ENCODE data around the gene GCH1. TPM values are rescaled to one million over a fixed set of nuclear protein-coding genes. Genes with fewer than 3 reads are reported as not detected.

GCH1 gene
- polyA plus RNA-seq, 3 donors: 55.3 to 68.6 (median 63.3) TPM

- H3K36me3 ChIP-seq (replicated peaks in 1 of 2; ENCODE audit: control insufficient read depth in 1 of 2, insufficient read depth in 2 of 2, low read length in 2 of 2): peaks cover 10 to 29% of the 10 kb centered on the region in 2 donors
- H3K4me3 Mint-ChIP-seq: no peak overlapping the region
- no peaks in the 10 kb centered on the region for H3K27me3 ChIP-seq (ENCODE audit: control insufficient read depth in 2 of 2, insufficient read depth in 2 of 2, low read length in 2 of 2)
- no peaks in the 10 kb centered on the region for H3K9me3 ChIP-seq (replicated peaks in 1 of 2; ENCODE audit: control insufficient read depth in 1 of 2, insufficient read depth in 1 of 2, low read length in 2 of 2)
- no peaks in the 10 kb centered on the region for H3K27me3 Mint-ChIP-seq (ENCODE audit: low read depth in 3 of 3)
- no peak overlapping the region for H2AFZ ChIP-seq (ENCODE audit: insufficient read depth, low read depth, low read length, poor library complexity, severe bottlenecking)
- no peak overlapping the region for H3K4me2 ChIP-seq (replicated peaks; ENCODE audit: extremely low read depth, low read length, poor library complexity, severe bottlenecking)
- peaks cover 21% of the 10 kb centered on the region for H3K79me2 ChIP-seq (ENCODE audit: insufficient read depth, low read length)
- H3K27ac Mint-ChIP-seq: no peak overlapping the region
- TF ChIP-seq CTCF (IDR thresholded peaks at IDR 0.05): no peak
- no peak overlapping the region for H3K4me3 ChIP-seq (replicated peaks in 1 of 3; ENCODE audit: low read depth in 2 of 3, low read length in 3 of 3)
- no peaks in the 10 kb centered on the region for H3K9me3 Mint-ChIP-seq
- H3K4me1 Mint-ChIP-seq: peaks cover 28% of the 10 kb centered on the region
- intact Hi-C loops (cut with micrococcal nuclease): no loop called here
- WGBS (ENCODE audit: insufficient coverage): 100% methylated on average over 3 of the region's 3 CpGs
- no peak overlapping the region for H3K9ac ChIP-seq (ENCODE audit: insufficient read depth, low read length, poor library complexity, severe bottlenecking)
- peaks cover 87% of the 10 kb centered on the region for H4K20me1 ChIP-seq (ENCODE audit: insufficient read depth, low read length)
- no peak for DNase-seq
- H3K27ac ChIP-seq (ENCODE audit: low read depth in 1 of 2, low read length in 2 of 2): no peak overlapping the region
- peaks cover 23 to 28% of the 10 kb centered on the region in 2 donors for H3K36me3 Mint-ChIP-seq
- H3K4me1 ChIP-seq (ENCODE audit: control insufficient read depth in 1 of 2, insufficient read depth in 2 of 2, low read length in 2 of 2): no peaks in the 10 kb centered on the region
Measured at GRCh38 chr14:54867011-54867410, 35.6 kb downstream of the GCH1 start.

GRCh38 chr14:54866588-54866987 lies 36.0 kb downstream of the GCH1 start:
- no peak overlapping the region for H3K4me3 ChIP-seq (replicated peaks in 1 of 3; ENCODE audit: low read depth in 2 of 3, low read length in 3 of 3)
- no peaks in the 10 kb centered on the region for H3K27me3 ChIP-seq (ENCODE audit: control insufficient read depth in 2 of 2, insufficient read depth in 2 of 2, low read length in 2 of 2)
- H3K9ac ChIP-seq (ENCODE audit: insufficient read depth, low read length, poor library complexity, severe bottlenecking): no peak overlapping the region
- TF ChIP-seq CTCF (IDR thresholded peaks at IDR 0.05): no peak
- intact Hi-C loops (cut with micrococcal nuclease): no loop called here
- WGBS (ENCODE audit: insufficient coverage): no CpG with 5 or more reads among the region's 4 CpGs
- no peak overlapping the region for H3K4me3 Mint-ChIP-seq
- no peak for DNase-seq
- H3K4me1 ChIP-seq (ENCODE audit: control insufficient read depth in 1 of 2, insufficient read depth in 2 of 2, low read length in 2 of 2): no peaks in the 10 kb centered on the region
- peak overlapping the region in 1 of 7 donors; percentile 22 for H3K27ac Mint-ChIP-seq
- no peak overlapping the region for H3K27ac ChIP-seq (ENCODE audit: low read depth in 1 of 2, low read length in 2 of 2)
- H3K36me3 Mint-ChIP-seq: peaks cover 27 to 32% of the 10 kb centered on the region in 2 donors
- H3K4me1 Mint-ChIP-seq: peaks cover 24% of the 10 kb centered on the region
- peaks cover 92% of the 10 kb centered on the region for H4K20me1 ChIP-seq (ENCODE audit: insufficient read depth, low read length)
- H2AFZ ChIP-seq (ENCODE audit: insufficient read depth, low read depth, low read length, poor library complexity, severe bottlenecking): no peak overlapping the region
- H3K9me3 ChIP-seq (replicated peaks in 1 of 2; ENCODE audit: control insufficient read depth in 1 of 2, insufficient read depth in 1 of 2, low read length in 2 of 2): no peaks in the 10 kb centered on the region
- H3K4me2 ChIP-seq (replicated peaks; ENCODE audit: extremely low read depth, low read length, poor library complexity, severe bottlenecking): no peak overlapping the region
- H3K9me3 Mint-ChIP-seq: no peaks in the 10 kb centered on the region
- H3K36me3 ChIP-seq (replicated peaks in 1 of 2; ENCODE audit: control insufficient read depth in 1 of 2, insufficient read depth in 2 of 2, low read length in 2 of 2): peaks cover 14 to 32% of the 10 kb centered on the region in 2 donors
- H3K79me2 ChIP-seq (ENCODE audit: insufficient read depth, low read length): peaks cover 21% of the 10 kb centered on the region
- H3K27me3 Mint-ChIP-seq (ENCODE audit: low read depth in 3 of 3): no peaks in the 10 kb centered on the region
